GM19328 (cell line): Measurements from ENCODE around the gene PSKH1.

Experiments
- ATAC-seq: cut with Tn5 transposase; IDR thresholded peaks from one replicate; pipeline ENCODE4 v1.9.1; 2021; ENCODE audit warnings: mild to moderate bottlenecking, moderate library complexity; ENCODE audit not compliant: unreplicated experiment

PSKH1 gene

DNA sequence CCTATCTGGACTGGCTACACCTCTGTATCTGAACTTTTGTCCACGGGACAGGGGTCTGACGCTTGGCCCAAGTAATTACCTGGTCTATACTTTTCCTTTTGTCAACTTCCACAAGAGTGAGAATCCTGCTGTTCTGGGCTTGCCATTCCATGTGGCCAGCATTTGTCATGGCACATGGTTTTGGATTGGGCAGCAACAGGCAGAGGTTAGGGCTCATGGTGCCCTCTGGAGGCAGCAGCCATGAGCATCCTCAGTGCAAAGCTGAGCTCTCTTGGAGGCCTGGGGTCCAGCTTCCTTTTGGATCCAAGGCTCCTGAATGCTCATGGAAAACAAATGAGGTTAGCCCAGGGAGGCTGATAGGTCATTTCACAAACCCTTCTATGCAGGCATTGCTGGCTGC, 27.7 kb upstream of the PSKH1 start:
- ATAC-seq: no peak

DNA sequence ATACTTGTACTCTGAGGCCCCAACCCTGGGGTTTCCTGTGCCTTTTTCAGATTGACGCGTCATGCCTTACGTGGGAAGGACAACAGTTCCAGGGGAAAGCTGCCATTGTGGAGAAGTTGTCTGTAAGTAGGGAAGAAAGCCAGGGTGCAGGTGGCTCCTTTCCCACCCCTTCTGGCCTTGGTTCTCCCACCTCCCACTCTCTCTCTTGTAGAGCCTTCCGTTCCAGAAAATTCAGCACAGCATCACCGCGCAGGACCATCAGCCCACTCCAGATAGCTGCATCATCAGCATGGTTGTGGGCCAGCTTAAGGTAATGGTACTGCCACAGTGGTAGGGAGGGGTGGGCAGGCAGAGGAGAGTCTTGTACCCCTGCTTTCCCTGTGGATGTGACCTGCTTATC, 24.8 kb upstream of the PSKH1 start:
- ATAC-seq: no peak

DNA sequence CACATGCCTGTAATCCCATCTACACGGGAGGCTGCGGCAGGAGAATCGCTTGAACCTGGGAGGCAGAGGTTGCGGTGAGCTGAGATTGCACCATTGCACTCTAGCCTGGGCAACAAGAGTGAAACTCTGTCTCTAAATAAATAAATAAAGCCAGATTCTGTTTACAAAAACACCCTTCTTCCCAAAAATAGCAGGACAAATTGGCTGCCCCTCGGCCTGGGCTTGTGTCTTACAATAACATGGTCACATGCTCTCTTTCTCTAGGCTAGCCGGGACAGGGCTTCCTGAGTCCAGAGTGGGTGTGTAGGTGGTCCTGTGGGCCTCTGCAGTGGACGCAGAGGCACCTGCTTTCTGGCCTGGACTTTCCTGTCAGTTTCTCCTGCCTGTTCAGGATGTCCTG, 23.4 kb upstream of the PSKH1 start:
- ATAC-seq: no peak

DNA sequence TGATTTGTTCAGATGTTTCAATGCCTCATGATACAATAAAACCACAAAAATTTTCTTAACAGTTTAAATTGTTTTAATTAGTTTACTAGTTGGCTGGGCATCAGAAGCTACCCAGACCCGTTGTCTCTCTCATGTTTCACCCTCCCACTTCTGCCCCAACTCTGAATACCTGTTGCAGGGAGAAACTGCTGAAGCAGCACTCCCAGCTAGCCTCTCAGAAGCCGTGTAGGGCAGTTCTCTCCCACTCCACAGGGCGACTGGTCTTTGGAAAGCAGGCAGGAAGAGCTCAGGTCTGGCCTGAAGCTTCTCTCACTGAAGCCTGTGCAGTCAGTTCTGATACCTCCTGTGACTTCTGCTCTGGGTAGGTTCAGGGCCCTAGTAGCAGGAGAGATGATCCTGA, 21.8 kb upstream of the PSKH1 start:
- no peak for ATAC-seq

DNA sequence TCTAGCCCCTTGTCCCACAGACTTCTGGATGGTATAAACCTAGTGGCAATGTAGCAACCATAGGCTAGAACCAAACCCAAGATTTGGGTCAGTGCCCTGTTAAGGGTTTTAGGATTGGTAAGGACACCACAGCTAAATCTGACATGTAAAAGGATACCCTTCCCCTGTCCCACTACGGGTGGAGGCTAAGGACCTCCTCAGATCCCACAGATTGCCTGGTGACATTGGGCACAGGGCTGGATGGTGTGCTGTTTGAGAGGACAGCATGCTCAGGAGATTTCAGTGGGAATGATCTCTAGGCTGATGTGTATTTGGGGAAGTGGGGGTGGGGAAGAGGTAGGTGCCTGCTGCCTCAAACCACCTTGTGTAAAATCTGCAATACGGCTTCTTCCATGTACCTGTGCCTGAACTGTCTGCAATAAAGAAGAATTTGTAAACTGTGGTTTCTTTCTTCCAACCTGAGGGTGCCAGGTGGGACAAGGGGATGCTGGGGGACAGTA, 20.9 kb upstream of the PSKH1 start:
- no peak for ATAC-seq

DNA sequence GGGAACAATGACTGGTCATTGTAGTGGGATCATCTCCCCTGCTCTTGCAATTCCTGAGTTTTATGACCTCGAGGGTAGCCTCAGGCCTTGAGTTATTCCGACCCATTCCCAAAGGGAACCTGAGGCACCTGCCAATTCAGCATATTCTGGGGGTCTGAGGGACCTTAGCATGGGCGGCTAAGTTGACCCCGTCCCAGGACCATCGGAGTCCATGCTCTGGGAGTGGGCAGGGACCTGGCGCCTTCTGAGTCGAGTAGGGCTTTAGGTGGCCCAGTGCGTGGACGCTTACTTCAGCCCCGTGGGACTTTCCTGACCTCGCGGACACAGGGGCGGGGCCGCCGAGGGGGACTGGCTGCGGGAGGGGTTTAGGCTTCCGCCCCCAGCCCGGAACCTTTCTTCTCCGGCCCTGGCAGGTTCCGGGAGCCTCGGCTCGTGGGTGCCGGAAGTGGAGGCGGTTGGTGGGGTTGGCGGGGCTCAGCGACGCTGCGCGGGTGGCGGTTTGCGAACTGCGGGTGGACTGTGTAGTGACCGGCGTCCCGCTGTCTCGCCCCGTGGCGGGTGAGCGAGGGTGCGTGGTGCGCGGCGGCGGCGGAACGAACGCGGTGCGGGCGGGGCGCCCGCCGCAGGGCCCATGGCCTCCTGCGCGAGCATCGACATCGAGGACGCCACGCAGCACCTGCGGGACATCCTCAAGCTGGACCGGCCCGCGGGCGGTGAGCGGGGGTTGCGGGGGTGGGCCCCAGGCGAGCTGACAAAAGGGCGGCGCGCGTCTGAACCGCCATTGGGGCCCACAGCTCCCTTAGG, 20.2 kb upstream of the PSKH1 start, which contains the start of gene EDC4:
EDC4 (plus strand) TSS at position 422 of the 804 bp plus-strand sequence; CDS start at position 632, 210 bp downstream.
- peak; percentile 55 for ATAC-seq

DNA sequence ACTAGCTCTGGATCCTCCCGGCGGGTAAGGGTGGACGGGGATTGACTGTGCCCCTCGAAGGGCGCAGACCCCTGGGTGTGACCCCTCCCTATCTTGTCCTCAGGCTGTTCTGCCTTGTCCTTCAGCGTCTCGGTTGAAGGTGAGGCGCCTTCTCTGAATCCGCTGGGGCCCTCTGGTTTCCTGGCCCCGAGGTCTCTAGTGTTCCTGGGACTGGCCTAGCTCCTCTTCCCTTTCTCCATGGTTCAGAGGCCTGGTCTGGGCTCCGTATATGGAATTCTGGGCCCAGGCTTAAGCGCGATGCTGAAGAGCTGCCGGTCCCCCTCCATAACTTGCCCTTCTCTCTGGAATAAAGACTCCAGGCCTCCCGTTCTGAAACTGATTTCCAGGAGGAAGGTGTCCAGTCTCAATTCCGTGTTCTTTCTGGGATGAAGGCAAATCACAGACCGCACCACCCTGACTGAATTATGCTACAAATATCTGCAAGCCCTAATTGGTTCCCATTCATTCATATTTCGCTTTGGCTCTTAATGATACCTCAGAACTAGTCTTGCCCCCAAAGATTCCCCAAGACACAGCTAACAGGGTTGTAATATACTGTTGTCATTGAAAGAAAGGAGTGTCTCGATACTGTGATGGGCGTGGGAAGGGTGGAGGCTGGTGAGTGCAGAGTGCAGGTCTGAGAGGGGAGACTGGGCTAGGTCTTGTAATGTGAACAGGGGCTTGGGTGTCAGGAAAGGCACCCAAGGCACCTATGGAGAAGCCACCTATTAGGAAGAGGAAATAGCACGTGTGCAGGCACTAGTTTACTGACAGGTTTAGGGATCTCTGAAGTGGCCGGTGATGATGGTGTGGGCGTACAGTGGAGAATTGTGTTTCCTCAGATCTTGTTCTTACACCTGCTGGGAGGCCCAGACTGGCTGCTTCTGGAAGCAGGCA, 19.4 kb upstream of the PSKH1 start:
- ATAC-seq: no peak

DNA sequence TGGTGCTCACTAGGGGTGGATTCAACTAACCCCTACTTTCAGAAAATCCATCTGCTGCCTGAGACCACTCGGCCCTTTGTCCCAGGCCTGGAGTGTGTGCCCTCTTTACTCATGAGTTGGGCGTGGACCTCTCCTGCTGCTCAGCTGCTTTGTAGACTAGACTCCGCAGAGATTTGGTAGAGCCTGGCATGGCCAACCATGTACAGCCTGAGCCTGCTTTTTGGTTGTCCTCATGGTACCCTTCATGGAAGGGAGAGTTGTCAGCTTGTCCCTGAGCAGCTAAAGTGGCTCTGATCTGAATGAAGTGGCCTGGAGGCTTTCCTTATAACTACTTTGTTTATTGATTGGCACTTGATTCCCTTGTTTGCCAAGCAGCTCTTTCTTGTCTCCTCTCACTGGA, 18.7 kb upstream of the PSKH1 start:
- no peak for ATAC-seq

DNA sequence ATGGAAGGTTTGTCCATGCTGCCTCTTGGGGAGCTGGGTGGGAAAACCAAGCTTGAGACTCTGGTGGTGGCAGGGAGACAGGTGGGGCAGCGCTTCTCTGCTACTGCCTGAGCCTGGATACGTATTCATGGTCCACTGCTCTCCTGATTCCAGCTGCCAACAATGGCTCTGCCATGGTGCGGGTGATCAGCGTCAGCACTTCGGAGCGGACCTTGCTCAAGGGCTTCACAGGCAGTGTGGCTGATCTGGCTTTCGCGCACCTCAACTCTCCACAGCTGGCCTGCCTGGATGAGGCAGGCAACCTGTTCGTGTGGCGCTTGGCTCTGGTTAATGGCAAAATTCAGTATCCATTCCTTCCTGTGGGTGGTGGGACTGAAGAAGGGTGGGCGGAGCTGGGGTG, 16.0 kb upstream of the PSKH1 start:
- ATAC-seq: no peak

DNA sequence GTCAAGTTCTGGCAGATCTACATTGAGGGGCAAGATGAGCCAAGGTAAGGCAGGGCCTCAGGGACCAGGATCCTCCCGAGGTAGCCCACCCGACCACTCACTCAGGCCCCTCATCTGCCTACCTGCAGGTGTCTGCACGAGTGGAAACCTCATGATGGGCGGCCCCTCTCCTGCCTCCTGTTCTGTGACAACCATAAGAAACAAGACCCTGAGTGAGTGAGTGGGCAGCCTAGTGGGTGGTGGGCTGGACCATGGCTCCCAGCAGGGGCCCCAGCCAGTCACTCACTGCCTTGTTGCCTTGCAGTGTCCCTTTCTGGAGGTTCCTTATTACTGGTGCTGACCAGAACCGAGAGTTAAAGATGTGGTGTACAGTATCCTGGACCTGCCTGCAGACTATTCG, 14.8 kb upstream of the PSKH1 start:
- ATAC-seq: no peak

DNA sequence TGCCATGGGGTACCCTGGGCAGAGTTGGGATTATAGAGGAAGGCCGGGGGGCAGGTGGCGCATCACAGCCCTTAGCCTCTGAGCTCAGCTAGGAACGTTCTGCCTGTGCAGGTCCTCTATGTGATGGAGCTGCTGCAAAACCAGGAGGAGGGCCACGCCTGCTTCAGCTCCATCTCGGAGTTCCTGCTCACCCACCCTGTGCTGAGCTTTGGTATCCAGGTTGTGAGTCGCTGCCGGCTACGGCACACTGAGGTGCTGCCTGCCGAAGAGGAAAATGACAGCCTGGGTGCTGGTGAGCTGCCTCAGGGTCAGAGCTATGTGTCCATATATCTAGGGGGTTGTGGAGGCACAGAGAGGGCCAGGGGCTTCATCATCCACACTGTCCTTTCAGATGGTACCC, 14.2 kb upstream of the PSKH1 start:
- ATAC-seq: no peak

DNA sequence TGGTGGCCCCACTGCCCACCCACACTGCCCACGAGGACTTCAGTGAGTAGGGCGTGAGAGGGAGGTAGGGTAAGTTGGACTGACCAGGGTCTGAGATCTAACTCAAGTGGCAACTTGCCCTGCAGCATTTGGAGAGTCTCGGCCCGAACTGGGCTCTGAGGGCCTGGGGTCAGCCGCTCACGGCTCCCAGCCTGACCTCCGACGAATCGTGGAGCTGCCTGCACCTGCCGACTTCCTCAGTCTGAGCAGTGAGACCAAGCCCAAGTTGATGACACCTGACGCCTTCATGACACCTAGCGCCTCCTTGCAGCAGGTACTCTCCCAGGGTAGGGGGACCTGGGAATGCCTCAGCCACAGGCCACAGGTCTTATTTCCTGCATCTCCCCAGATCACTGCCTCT, 13.6 kb upstream of the PSKH1 start:
- ATAC-seq: no peak

DNA sequence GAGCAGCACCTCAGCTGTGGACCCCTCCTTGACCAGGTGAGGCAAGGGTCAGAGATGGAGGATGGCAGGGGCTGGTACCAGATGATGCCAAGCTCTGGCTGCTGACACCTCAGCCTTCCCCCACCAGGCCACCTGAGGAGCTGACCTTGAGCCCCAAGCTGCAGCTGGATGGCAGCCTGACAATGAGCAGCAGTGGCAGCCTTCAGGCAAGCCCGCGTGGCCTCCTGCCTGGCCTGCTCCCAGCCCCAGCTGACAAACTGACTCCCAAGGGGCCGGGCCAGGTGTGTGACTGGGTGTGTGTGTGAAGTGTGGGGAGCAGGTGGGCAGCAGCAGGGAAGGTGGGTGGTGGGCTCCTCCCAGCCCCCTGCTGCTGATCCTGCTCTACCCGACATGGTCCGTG, 13.1 kb upstream of the PSKH1 start:
- ATAC-seq: no peak

DNA sequence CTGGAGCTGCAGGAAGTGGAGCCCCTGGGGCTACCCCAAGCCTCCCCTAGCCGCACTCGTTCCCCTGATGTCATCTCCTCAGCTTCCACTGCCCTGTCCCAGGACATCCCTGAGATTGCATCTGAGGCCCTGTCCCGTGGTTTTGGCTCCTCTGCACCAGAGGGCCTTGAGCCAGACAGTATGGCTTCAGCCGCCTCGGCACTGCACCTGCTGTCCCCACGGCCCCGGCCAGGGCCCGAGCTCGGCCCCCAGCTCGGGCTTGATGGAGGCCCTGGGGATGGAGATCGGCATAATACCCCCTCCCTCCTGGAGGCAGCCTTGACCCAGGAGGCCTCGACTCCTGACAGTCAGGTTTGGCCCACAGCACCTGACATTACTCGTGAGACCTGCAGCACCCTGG, 12.5 kb upstream of the PSKH1 start:
- ATAC-seq: no peak

DNA sequence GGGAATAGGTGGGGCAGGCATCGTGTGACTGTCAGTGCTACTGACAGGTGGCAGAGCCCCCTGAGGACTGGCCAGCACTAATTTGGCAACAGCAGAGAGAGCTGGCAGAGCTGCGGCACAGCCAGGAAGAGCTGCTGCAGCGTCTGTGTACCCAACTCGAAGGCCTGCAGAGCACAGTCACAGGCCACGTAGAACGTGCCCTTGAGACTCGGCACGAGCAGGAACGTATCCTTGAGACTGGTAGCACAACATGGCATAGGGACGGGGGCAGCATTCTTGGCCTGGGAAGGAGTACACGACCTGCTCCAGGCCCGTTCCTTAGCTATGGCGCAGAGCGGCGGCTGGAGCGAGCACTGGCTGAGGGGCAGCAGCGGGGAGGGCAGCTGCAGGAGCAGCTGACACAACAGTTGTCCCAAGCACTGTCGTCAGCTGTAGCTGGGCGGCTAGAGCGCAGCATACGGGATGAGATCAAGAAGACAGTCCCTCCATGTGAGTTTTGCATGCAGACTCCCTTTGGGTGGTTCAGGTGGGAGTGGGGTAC, 11.4 kb upstream of the PSKH1 start:
- no peak for ATAC-seq

DNA sequence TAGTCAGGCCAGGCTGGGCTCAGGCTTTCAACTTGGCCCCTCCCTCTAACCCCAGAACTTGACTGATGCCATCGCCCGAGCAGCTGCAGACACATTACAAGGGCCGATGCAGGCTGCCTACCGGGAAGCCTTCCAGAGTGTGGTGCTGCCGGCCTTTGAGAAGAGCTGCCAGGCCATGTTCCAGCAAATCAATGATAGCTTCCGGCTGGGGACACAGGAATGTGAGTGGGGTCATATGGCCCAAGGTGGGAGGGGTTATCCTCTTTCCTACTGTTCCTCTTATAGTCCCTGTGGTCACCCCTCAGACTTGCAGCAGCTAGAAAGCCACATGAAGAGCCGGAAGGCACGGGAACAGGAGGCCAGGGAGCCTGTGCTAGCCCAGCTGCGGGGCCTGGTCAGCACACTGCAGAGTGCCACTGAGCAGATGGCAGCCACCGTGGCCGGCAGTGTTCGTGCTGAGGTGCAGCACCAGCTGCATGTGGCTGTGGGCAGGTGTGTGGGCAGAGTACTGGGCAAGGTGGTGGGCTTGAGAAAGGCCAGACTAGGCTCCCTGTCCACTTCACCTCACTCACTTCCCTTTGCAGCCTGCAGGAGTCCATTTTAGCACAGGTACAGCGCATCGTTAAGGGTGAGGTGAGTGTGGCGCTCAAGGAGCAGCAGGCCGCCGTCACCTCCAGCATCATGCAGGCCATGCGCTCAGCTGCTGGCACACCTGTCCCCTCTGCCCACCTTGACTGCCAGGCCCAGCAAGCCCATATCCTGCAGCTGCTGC, 10.5 kb upstream of the PSKH1 start:
- ATAC-seq: no peak

DNA sequence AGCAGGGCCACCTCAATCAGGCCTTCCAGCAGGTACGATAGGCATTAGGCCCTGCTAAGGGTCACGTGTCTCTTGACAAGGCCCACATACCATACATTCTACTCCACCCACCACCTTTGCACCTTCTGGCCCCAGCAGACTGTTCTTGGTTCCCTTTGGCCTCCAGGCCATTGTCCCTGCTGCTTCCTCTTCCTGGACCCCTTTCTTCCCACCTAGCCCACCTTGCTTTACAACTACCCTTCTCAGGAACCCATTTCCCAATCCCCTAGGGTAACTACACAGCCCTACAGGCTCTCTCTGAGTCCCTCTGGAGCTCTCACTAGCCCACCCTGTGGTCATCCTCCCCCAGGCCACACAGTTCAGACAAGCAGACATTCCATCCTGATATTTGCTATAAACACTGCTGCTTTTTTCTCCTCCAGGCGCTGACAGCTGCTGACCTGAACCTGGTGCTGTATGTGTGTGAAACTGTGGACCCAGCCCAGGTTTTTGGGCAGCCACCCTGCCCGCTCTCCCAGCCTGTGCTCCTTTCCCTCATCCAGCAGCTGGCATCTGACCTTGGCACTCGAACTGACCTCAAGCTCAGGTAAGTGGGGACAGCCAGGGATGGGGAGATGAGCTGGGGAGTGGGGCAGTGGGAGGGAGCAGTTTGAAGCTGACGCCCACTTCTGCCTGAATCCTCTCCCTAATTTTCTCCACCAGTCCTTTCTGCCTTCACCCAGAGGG, 9.7 kb upstream of the PSKH1 start:
- no peak for ATAC-seq

DNA sequence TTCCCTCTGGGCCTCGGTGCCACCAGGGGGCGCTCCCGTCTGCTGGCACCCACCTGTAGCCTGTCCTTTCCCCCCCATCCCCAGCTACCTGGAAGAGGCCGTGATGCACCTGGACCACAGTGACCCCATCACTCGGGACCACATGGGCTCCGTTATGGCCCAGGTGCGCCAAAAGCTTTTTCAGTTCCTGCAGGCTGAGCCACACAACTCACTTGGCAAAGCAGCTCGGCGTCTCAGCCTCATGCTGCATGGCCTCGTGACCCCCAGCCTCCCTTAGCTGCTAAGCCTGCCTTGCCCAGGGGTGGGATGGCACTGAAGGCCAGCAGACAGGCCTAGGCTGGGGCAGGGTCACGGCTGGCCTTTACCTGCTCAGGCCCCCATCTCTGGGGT, 9.2 kb upstream of the PSKH1 start:
- ATAC-seq: no peak

DNA sequence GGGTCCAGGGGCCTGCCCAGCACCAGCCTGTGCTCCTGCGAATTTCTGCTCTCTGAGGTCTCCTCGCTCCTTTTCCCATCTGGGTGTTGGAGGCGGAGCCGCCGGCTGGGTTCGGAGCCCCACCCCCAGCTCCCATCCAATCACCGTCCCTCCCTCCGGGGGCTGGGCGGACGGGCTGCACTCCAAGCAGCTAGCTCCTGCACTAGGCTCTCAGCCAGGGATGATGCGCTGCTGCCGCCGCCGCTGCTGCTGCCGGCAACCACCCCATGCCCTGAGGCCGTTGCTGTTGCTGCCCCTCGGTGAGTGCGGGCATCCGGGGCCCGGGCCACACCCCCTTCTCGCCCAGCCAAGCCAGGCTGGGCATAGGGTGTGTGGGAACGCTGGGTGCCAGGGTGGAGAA, 8.4 kb upstream of the PSKH1 start, which contains the start of gene NRN1L:
NRN1L (plus strand) TSS at position 202 of the 400 bp plus-strand sequence; CDS start at position 221, 19 bp downstream.
- no peak for ATAC-seq

DNA sequence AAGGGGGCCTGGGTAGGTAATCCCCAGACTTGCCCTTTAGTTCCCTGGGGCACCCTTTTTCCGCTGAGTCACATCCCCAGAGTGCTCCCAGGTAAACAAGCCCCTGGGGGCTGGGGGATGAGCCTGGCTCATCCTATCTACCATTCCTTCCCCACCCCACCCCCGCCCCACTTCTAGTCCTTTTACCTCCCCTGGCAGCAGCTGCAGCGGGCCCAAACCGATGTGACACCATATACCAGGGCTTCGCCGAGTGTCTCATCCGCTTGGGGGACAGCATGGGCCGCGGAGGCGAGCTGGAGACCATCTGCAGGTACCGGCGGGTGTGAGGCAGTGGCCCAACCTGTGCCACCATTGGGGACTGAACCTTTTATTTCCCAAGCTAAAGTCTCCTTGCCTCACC, 7.5 kb upstream of the PSKH1 start:
- no peak for ATAC-seq
